NT2/D1 (cell line): ENCODE data around the gene RCOR2.
"Not testable (repeated sequence)": the region's sequence is repeated elsewhere in the genome, so short reads cannot be mapped to it uniquely, and the experiment has no call there.

Experiments
- DNase-seq: peaks from one replicate; pipeline ENCODE4 v3.0.0-alpha.2; 2011; ENCODE audit warnings: low read depth, low spot score
- H3K27me3 ChIP-seq: 2 replicates; pipeline ENCODE4 v1.6.0; 2011; ENCODE audit warnings: mild to moderate bottlenecking; ENCODE audit not compliant: insufficient read length, insufficient read depth
- H3K36me3 ChIP-seq: 2 replicates; pipeline ENCODE4 v1.6.1; 2011; ENCODE audit warnings: mild to moderate bottlenecking, low read length, mixed read lengths; ENCODE audit not compliant: insufficient read depth, insufficient read length
- H3K4me1 ChIP-seq: 2 replicates; pipeline ENCODE4 v1.5.1; 2011; ENCODE audit not compliant: insufficient read depth, insufficient read length
- H3K4me3 ChIP-seq: 2 replicates; pipeline ENCODE4 v1.5.1; 2011; ENCODE audit warnings: low read depth; ENCODE audit not compliant: insufficient read length
- H3K9ac ChIP-seq: 2 replicates; pipeline ENCODE4 v1.6.0; 2011; ENCODE audit warnings: low read depth; ENCODE audit not compliant: insufficient read length
- H3K9me3 ChIP-seq: 2 replicates; pipeline ENCODE4 v1.5.1; 2011; ENCODE audit warnings: mild to moderate bottlenecking, low read length; ENCODE audit not compliant: insufficient read depth
- SUZ12 ChIP-seq: IDR thresholded peaks from 2 replicates; pipeline ENCODE4 v1.6.1; 2011; ENCODE audit not compliant: insufficient read length, insufficient read depth; ENCODE audit errors: extremely low read depth
- YY1 ChIP-seq: IDR thresholded peaks from 2 replicates; pipeline ENCODE4 v1.6.1; 2011; ENCODE audit not compliant: insufficient read length, insufficient read depth
- ZNF274 ChIP-seq: IDR thresholded peaks from 2 replicates; pipeline ENCODE4 v1.6.1; 2011; ENCODE audit warnings: mild to moderate bottlenecking, low read depth, low read length

RCOR2 gene

DNA sequence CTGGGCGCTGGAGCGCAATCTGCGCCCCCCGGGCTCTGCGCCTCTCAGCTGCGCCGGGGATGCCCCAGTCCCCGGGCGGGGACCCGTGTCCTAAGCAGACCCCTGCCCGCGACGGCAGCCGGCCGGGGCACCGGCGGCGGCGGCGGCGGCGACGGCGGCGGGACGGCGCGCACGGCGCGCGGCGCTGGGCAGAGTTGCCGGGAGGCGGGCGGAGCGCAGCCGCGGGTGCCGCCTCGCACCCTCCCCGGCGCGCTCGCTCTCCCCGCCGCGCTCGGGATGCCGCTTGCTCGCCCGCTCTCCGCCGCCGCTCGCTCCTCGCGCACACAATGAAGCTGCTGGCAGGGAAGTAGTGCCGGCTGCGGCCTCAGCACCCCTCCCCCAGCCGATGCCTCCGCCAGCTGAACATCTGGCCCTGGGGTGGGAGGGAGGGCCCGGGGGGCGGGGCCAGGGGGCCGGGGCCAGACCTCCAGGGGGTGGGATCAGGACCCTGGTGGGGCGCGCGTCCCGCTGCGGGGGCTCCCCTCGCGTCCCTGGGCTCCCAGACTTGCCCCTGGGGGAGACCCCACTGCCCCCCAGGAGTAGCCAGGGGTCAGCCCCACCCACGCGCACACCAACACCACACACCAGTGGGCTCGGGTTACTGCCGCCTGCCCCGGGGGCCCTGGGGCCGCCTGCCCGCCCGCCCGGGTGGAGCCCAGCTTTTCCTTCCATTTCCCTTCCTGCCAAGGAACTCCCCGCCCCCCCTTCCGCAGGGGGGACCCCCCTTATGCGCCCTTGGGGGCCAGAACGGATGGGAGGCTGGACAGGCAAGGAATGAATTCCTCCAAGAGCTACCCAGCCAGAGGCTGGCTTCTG is at the start of gene RCOR2:
TSS of gene RCOR2 (minus strand) at position 328 of the 855 bp plus-strand sequence. CDS start 708 bp downstream, outside the sequence.
- H3K36me3 ChIP-seq, result peaks cover 27% of the 10 kb centered on the region
- peaks cover 16% of the 10 kb centered on the region for H3K4me1 ChIP-seq
- H3K4me3 ChIP-seq, result peak within 1 kb of the TSS; percentile 94
- TF ChIP-seq ZNF274 (no peak), SUZ12 (no peak), YY1 (no peak)
- peak within 1 kb of the TSS; percentile 99 for H3K9ac ChIP-seq
- no peaks in the 10 kb centered on the region for H3K9me3 ChIP-seq
- peak; percentile 89 for DNase-seq
- H3K27me3 ChIP-seq, result no peaks in the 10 kb centered on the region

DNA sequence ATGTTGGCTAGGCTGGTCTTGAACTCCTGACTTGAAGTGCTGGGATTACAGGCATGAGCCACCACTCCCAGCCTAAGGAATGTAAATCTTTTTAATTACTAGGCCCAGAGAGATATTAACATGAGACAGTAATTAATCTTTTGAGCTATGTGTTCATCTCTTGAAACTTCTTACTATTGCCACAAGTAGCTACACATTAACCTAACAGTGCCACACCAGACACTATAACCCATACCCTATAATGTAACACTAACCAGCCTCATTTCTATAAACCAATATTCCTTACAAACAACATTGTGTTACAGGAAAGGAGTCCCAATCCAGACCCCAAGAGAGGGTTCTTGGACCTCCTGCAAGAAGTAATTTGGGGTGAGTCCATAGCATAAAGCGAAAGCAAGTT is 49.5 kb upstream of the RCOR2 start:
- TF ChIP-seq YY1 (no peak), ZNF274 (no peak), SUZ12 (no peak)
- Histone ChIP-seq H3K9ac (no peak overlapping the region), H3K9me3 (no peaks in the 10 kb centered on the region), H3K4me3 (no peak overlapping the region), H3K27me3 (no peaks in the 10 kb centered on the region), H3K4me1 (peaks cover 2% of the 10 kb centered on the region), H3K36me3 (no peaks in the 10 kb centered on the region)
- no peak for DNase-seq

DNA sequence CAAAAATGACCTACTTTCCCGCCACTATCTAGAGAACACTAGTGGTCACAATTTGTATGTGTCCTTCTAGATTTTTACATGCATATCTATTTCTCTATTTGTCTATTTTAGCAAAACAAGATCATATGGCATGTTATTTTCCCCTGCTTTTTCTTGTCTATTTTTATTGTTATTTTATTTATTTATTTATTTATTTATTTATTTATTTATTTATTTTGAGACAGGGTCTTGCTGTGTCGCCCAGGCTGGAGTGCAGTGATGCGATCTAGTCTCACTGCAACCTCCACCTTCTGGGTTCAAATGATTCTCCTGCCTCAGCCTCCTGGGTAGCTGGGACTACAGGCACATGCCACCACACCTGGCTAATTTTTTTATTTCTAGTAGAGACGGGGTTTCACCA is 46.9 kb upstream of the RCOR2 start:
- H3K36me3 ChIP-seq, DNase-seq, H3K4me3 ChIP-seq, H3K9ac ChIP-seq, H3K27me3 ChIP-seq, H3K9me3 ChIP-seq, H3K4me1 ChIP-seq: not testable (repeated sequence)

DNA sequence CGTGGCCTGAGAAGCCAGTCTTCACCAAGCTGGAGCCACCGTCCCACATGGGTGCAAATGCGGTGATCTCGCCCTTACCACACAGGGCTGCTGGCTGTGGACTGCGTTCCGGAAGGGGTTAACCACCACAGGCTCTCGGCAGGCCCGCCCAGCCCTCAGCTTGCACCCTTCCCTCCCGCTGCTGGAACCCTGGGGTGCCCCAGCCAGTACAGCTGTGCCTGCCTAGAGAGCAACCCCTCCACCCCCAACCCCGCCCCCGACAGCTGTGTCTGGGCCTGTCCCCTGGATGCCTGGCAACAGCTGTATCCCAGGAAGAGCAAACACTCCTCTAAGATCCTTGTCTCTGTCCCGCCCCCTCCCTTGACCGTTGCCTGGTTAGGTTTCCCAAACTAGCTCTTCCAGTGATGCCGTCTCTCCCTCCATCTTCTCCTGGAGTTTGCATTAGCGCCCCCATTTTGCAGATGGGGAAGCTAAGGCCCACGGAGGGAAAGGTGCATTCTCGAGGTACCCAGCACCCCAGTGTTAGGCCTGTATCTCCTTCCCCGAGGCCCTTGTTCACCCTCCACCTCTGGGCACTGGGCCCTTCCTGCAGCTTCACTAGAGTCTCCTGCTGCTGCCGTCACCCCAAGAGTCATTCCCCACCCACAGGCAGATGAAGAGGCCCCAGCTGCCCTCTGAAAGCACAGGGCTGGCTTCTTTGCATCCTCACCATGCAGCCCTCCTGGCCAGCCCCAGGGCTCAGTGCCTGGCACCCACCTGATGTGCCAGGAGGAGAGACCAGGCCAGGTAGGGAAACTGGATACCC is 44.8 kb upstream of the RCOR2 start:
- H3K27me3 ChIP-seq, result no peaks in the 10 kb centered on the region
- peak overlapping the region; percentile 50 for H3K9ac ChIP-seq
- no peak overlapping the region for H3K4me3 ChIP-seq
- no peaks in the 10 kb centered on the region for H3K9me3 ChIP-seq
- no peak for DNase-seq
- TF ChIP-seq ZNF274, result no peak
- no peak for TF ChIP-seq YY1
- TF ChIP-seq SUZ12, result no peak
- H3K4me1 ChIP-seq, result peaks cover 16% of the 10 kb centered on the region
- peaks cover 16% of the 10 kb centered on the region for H3K36me3 ChIP-seq

DNA sequence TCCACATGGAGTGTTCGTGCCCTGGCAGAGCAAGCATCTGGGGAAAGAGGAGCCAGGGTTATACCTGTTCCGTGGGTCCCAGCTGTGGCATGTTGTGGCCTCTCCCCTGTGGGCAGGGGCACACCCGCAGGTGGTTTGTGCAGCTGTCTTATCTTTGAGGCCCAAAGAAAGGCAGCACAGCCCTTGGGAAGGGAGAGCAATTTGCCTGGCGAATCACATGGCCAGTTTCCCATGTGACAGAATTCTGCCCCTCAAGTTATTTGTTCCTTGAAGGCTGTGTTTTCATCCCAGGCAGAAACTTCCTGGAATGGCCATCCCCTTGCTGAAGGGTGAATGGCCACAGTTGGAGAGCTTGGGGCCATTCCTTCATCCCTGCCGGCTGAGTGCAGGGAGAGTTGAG is 41.0 kb upstream of the RCOR2 start:
- Histone ChIP-seq H3K9me3 (no peaks in the 10 kb centered on the region), H3K4me3 (no peak overlapping the region), H3K4me1 (peaks cover 16% of the 10 kb centered on the region), H3K9ac (peak overlapping the region; percentile 50), H3K27me3 (no peaks in the 10 kb centered on the region), H3K36me3 (peaks cover 51% of the 10 kb centered on the region)
- TF ChIP-seq ZNF274 (no peak), YY1 (no peak), SUZ12 (no peak)
- no peak for DNase-seq

DNA sequence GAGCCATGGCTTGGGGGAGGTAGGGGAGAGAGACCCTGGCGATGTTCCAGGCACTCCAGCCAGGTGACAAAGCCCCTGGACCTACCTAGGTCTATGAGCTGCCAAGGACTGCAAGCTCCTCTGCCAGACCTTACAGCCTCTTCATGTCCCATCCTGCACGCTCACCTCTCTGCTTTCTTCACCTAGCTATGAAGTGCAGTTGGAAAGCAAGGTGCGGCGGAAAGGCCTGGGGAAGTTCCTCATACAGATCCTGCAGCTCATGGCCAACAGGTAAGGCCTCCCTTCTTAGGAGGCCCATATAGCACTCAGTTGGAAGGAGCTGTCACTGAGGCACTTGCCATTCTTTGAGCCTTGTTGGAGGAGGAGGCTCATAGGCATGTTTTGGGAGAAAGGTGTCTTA is 35.6 kb upstream of the RCOR2 start:
- Histone ChIP-seq H3K4me3 (no peak overlapping the region), H3K36me3 (peaks cover 72% of the 10 kb centered on the region), H3K9me3 (no peaks in the 10 kb centered on the region), H3K4me1 (no peaks in the 10 kb centered on the region), H3K27me3 (no peaks in the 10 kb centered on the region), H3K9ac (no peak overlapping the region)
- TF ChIP-seq ZNF274, result no peak
- no peak for DNase-seq

DNA sequence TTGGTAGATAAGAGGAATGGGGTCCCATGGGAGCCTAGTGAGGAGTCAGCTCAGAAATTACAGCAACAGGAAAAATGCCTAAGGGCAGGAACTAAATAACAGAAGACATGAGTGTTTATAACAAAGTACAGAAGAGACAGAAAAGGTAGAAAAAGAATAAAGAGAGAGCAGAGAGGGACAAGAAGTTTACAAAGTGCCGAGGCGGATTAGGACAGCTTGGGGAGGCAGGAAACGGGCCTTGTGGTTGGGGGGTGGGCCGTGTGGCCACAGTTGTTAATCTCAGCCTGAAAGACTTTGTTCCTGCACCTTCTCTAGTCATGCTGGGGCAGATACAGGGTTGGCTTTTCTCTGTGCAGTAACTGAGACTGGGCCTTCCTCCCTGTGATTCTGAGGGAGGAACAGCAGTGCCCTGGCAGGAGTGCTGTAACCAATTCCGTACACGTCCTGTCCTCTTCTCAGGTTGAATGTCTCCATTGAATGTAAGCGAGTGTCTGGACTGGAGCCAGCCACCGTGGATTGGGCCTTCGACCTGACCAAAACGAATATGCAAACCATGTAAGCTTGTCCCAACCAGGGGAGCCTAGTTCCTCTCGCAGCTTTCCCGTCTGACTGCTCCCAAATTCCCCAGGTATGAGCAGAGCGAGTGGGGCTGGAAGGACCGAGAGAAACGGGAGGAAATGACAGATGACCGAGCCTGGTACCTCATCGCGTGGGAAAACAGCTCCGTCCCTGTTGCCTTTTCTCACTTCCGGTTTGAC is 35.0 kb upstream of the RCOR2 start:
- H3K4me3 ChIP-seq, result no peak overlapping the region
- DNase-seq, result no peak
- no peak overlapping the region for H3K9ac ChIP-seq
- H3K9me3 ChIP-seq, result no peaks in the 10 kb centered on the region
- H3K27me3 ChIP-seq, result no peaks in the 10 kb centered on the region
- no peaks in the 10 kb centered on the region for H3K4me1 ChIP-seq
- TF ChIP-seq YY1 (no peak), SUZ12 (no peak), ZNF274 (no peak)
- H3K36me3 ChIP-seq, result peaks cover 68% of the 10 kb centered on the region
